ENCODE measurements around the gene MRPL44.

MRPL44 gene

DNA sequence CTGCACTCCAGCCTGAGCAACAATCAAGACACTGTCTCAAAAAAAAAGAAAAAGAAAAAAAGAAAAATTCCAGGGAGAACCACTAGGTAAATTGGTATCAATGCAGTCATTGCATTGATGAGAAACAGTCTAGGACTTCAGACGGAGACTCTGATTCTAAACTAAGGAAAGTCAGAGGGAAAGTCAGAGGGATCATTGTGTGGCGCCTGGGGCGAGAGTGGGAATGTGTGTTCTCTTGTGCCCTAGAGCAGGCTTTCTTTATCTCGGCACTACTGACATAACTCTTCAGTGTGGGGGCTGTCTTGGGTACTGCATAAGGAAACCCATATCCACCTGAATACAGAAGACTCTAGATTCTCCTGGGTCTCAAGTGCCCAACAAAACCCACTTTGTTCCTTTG, 57.1 kb downstream of the MRPL44 start:
- H3K4me1 Mint-ChIP-seq = peaks cover 10% of the 10 kb centered on the region
- H3K36me3 Mint-ChIP-seq (ENCODE audit: low read depth) = peaks cover 6% of the 10 kb centered on the region
- H3K9me3 Mint-ChIP-seq = no peaks in the 10 kb centered on the region
- H3K27me3 Mint-ChIP-seq (ENCODE audit: low read depth) = no peaks in the 10 kb centered on the region
- H3K4me3 Mint-ChIP-seq = no peak overlapping the region
- H3K27ac Mint-ChIP-seq = no peak overlapping the region
- no peak for TF ChIP-seq CTCF (IDR thresholded peaks at IDR 0.05; ENCODE audit: unreplicated experiment in 3 of 3)

- no peaks in the 10 kb centered on the region for H3K36me3 Mint-ChIP-seq (ENCODE audit: low read depth)
- H3K9me3 Mint-ChIP-seq = no peaks in the 10 kb centered on the region
- TF ChIP-seq CTCF (IDR thresholded peaks at IDR 0.05; ENCODE audit: unreplicated experiment in 3 of 3) = no peak
- peaks cover 12% of the 10 kb centered on the region for H3K4me1 Mint-ChIP-seq
- H3K27ac Mint-ChIP-seq = peak overlapping the region in 1 of 3 experiments; percentile 6
- H3K27me3 Mint-ChIP-seq (ENCODE audit: low read depth) = no peaks in the 10 kb centered on the region
- no peak overlapping the region for H3K4me3 Mint-ChIP-seq
Measured at GRCh38 chr2:224016963-224017362, 59.7 kb downstream of the MRPL44 start.

All from nephron (organoid).